Nucleus accumbens (tissue), 56 donors: ENCODE results near the gene IGSF9.

Experiments
- DNase-seq, 56 donors: peaks; one replicate each; lab custom pipeline; 2025; lab: John Stamatoyannopoulos, UW

Gene IGSF9

DNA sequence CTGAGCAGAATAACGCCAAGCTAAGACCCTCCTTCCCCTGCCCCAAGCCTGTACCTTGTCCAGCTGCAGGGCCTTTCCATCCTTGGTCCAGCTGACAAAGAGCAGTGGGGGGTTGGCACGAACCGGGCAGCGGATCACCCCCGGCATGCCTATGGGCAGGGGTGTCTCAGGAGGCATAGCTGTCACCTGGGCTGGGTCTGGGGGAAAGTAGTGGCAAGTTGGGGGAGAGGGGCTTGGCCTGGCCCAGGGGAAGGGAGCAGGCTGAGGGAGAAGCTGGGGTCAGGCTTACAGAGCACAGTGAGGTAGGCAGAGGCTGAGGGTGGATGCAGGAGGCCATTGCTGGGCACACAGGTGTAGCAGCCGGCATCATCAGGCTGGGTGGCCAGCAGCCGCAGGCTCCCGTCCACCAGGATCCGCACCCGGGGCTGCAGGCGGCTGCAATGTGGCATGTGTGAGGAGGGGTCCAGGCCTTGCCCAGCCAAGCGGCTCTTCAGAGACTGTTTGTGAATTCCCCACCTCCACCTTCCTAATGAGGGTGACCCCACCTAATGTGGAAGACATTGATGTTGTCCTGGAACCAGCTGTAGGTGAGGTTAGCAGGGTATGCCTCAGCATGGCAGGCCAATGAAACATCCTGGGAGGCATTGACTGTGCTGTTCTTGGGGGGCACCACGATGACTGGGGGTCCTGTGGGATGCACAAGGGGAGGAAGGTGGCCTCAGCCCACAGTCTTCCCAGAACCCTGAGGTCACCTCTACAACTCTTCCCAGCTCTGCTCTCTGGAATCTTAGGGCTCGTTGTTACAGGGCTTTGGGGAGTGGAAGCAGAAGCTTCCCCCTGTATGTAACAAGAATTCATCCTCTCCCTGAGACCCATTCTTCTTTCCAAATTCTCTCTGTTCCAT, 11.0 kb downstream of the IGSF9 start:
- no peak for DNase-seq

DNA sequence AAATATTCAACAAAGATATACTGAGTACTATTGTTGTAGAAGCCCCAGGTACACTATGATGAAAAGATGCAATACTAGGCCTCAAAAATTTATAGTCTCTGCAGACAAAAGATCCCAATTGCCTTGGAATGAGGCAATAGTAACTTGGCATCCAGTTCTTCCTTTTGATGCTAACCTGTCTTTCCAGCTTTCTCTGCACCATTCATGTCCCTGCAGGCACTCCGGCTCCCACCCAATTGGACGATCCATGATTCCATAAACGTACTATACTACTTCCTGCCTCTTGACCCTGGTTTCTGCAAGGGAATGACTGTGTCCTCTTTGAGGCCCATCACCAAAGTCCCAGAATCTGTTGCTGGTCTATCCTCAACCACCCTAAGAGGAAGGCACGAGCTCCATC, 12.1 kb downstream of the IGSF9 start:
- no peak for DNase-seq

DNA sequence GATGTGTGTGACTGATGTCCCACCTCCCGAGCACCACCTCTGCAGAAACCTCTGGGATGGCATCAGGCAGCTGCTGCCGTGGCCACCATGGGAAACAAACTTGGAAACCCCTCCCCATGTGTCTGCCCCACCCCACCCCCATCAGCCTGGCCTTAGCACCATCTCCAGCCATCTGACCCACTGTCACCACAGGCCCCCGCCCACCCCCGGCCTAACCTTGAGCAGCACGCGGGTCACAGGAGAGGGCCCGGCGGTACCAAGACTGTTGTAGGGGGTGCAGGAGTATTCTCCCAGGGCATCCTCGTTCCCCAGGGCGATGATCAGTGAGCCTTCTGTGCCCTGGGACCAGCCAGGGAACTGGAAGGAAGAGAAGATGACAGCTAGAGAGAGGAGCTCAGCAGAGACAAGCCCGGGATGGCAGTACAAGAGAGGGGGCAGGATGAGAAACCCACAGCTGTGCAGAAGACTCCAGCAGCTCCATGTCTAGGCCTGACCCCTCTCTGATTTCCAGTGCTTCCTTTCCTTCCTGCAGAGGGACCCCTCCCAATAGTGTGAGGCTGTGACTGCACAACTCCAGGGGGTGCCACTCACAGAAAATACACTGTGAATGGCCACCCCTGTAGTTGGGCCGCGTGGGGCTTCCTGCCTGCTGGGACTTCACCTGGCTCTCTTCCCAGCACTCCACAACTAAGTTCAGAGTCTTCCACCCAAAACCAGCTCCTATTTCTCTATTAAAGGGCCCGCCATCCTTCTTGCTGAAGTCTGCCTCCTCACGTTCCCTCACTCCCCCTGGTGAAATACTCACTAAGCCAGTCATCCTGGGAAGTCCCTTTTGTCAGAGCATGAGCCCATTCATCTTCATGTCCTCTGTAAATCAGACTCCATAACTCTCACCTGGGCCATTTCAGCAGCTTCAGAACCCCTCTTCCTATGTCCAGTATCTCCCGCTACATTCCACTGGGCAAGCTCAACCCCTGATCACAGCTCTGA, 12.8 kb downstream of the IGSF9 start:
- DNase-seq: no peak

DNA sequence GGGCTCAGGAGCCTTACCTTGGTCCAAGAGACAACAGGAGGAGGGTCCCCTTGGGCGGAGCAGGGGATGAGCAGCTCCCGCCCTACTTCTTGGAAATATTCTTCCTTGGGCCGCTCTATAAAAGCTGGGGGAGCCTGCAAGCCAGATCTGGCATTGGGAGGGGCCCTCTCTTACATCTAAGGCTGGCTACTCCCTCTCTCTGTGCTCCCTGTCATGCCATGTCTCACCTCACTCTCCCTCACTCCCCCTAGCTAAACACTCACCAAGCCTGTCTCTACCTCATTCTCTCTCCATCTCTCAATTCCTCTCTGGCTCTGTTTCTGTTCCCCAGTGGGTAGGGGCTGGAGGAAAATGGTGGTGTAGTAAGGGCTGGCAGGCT, 13.6 kb downstream of the IGSF9 start:
- no peak for DNase-seq

DNA sequence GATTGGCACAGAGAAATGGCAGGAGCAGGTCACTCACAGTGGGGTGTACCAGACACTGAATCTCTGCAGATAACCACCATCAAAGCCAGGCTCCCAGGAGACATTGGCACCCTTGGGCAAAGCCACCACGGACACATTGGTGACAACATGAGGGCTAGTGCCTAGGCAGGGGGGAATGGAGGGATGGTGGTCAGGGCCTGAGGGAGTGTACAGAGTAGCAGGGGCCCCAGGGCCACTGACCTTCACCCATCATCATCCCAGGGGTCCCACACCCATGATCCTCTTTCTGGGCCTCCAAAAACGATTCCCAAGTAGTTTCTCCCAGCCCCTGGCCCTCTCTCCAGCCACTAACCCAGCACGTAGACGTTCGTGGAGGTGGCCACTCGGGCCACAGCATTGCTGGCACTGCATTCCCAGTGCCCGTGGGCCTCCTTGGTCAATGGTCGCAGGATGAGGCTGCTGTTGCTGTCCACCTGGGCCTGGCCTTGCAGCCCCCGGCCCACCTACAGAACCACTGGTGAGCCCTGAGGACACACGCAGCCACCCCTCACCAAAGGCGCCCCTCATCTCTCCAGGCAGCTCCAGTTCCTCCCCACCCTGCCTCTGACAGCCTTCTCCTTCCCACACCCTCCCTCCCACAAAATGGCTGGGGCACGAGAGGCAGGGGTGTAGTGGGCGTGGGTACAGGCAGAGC, 14.2 kb downstream of the IGSF9 start:
- DNase-seq: no peak

DNA sequence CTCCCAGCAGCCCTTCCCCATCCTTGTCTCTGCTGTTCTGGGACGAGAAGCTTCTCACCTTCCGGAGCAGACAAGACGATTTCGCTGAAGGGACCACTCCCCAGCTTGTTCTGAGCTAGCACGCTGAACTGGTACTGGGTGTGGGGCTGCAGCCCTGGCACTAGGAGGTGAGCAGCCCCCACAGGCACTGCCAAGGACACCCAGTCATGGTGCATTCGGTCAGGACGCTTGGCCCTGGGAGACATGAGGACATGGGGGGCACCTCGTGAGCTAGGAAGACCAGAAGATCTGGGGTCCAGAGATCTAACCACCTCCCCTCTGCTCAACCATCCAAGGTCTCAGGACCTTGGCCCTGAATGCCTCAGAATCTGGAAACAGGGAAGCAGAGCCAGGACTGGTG, 14.8 kb downstream of the IGSF9 start:
- DNase-seq: no peak

DNA sequence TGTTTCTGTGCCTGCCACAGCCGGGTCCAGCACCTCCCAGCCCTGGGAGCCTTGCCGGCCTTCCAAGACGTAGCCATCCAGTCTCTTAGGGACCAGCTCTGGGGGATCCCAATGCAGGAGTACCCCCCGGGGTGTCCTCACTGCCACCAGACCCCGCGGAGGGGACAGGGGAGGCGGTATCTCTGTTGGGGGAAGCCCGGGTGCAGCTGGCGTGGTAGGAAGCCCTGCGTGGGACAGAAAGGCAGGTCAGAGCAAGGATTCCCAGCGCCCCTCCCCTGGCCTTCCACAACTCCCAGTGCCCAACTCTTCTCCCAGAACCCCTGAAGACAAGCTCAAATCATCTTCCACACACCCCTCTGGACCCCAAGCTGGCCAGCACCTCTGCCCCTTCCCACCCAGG, 15.2 kb downstream of the IGSF9 start:
- DNase-seq: no peak

DNA sequence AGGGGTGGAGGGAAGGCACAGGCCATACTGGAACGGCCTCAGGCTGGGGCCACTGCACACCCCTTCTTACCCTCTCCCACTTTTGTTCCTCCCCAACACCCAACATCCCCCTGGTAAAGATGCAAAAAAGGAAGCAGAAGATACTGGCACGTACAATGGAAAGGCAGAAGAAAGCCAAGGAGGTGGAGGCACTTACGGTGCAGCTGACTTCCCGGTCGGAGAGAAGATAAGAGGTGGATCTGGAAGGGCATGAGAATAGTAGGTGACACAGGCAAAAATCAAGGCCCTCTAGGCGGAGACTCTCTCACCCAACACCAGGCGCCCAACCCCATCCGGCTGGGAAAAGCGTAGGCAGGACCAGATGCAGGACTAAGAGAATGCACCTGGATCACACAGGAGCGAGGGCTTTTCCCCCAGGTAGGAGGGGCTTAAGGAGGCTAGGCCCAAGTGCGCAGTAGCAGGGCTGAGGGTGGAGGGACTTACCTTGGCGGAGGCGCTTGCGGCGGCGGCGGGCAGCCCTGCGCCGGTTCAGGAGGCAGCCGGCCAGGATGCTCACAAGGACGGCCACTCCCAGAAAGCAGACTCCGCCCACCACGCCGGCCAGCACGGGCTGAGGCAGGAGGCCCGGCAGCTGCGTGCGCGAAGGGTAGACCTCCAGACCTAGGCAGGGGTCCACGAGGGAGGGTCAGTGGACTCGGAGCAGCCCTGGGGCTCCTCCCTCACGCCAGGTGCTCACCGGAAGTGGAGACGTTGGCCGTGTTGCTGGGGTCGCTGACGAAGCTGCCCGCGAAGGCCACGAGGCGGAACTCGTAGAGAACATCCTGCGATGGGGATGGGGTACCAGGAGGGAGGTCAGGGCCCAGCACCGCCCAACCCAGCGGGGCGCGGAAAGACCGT, 16.0 kb downstream of the IGSF9 start:
- no peak for DNase-seq

DNA sequence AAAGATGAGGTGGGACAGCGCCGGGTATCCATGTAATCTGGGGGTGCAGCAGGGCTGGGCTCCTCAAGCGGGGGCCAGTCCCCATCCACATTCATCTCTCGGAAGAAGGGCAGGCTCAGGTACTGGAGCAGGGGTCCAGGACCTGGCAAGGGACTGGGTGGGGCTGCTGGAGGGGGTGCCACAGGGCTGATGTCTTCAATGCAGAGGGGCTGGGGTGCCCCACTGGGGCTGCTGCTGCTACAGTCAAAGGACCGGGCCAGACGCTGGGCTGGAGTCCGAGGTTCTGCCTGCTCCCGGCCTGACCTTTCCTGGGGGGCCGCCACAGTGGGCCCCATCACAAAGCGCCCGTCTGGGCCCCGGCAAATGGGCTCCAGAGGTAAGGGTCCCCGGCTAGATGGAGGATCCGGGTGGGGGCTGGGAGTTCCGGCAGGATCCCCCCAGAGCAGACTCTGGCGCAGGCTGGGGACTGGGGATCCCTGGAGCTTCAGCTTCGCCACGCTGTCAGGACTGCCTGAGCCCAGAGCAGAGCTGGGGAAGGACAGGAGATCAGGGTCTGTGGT, 16.8 kb downstream of the IGSF9 start:
- DNase-seq: no peak

DNA sequence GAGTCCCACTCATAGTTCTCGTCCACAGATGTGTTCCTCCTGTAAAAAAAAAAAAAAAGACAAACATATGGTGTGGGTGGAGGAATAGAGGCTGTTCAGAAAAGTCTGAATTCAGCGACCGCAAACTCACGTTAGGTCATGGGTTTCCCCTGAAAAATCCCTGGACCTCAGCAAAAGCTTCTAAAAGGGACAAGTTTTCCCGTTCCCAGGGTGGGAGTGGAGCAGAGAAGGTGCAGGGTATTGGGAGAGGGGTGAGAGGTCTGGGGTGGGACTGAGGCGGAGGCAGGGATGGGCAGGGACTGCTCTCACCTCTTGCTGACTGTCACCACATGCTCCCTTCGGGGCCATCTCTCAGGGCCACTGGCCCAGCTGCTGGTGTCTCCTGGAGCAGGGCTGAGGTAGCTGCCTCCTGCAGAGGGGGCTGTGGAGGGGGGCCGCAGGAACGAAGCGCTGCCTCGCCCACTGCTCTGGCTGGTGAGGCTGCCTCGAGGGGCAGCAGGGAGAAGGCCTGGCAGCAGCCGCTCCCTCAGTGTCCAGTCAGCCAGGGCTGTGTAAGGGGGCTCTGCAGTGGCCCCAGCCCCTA, 17.5 kb downstream of the IGSF9 start:
- DNase-seq: no peak

DNA sequence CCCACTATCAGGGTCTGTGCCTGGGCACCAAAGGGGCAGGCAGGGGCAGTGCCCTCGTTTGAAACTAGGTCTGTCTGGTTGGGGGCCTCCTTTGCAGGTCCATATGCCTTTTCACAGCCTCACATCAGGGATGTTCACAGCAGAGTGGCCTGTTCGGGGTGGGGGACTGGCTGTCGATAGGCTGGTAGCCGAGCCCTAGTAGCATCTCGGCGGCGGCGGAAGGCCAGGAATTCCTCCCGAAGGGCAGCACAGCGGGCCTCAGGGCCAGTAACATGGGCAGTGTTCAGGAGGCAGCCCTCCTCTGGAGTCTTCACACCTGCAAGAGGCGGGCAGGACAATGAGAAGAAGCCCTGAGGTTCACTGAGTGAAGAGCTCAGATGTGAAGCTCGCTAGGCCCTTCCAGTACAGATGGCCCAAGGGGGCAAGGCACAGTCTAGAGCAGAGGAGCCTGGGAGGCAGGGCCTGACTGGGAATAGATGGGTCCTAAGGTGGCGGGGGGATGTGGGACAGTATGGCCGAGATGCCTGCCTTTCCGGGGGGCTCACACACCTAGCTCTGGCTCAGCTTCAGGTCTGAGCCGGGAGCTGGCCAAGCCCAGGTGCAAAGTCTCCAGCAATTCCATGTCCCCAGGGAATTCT, 18.1 kb downstream of the IGSF9 start:
- DNase-seq: no peak

DNA sequence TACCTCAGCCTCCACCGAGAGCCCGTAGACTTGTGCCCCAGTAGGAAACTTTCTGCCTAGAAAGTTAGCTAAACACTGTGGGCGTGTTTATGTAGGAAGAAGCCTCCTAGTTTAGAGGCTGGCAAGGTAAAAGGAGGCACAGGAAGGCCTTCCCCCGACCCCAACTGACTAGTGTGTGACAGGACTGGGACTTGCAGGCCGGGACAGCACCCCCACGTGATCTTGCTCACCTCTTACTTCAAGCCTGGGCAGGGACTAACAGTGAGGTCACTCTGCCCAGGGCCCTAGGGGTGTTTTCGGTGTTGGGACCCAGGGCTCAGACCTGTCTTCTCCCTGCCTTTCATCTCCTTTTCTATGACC, 19.7 kb downstream of the IGSF9 start:
- DNase-seq: no peak

DNA sequence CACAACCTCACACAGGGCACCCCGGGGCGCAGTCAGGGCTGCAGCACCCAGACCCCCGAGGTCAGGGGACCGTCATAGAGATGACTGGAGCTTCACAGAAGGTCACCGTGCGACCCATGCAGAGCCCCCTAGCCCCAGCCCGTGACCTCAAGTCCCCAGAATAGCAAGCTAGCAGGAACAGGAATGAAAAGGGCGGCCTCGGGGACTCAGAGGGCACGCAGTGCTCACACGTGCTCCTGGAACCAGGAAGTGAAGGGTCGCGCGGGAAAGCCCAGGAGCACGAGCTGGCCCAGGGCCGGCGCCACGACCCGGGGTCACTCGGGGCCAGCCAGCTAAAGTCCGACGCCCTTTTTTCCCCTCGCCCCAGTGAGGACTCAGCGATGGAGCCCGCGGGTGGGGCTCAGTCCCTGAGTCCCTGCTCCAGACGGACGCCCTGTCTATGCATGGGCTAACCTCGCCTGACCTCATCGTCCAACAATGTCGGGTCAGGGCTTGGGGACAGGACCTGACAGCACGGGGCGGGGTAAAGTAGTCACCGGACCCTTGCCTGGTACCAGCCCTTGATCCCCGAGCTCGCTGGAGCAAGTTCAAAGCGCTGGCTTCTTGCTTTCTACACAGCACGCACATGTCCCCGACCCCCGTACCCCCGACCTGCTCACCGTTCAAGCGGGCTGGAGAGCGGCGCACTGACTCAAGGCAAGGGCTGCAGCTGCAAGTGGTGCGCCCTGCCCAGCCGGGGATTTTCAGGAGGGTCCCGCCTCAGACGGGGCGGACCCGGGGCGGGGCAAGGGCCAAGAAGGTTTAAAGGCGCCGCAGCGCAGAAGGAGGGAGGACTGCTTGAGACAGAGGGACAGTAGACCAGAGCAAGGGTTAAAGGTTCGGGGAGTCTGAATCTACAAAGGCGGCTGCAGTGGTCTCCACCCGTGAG, 20.4 kb downstream of the IGSF9 start, which contains the start of gene TAGLN2:
TAGLN2 (minus strand) TSS at position 717 of the 928 bp plus-strand sequence. CDS start 4,998 bp downstream, outside the sequence.
- peak in 50 of 56 donors; percentile 9 to 83 (median 38) for DNase-seq

DNA sequence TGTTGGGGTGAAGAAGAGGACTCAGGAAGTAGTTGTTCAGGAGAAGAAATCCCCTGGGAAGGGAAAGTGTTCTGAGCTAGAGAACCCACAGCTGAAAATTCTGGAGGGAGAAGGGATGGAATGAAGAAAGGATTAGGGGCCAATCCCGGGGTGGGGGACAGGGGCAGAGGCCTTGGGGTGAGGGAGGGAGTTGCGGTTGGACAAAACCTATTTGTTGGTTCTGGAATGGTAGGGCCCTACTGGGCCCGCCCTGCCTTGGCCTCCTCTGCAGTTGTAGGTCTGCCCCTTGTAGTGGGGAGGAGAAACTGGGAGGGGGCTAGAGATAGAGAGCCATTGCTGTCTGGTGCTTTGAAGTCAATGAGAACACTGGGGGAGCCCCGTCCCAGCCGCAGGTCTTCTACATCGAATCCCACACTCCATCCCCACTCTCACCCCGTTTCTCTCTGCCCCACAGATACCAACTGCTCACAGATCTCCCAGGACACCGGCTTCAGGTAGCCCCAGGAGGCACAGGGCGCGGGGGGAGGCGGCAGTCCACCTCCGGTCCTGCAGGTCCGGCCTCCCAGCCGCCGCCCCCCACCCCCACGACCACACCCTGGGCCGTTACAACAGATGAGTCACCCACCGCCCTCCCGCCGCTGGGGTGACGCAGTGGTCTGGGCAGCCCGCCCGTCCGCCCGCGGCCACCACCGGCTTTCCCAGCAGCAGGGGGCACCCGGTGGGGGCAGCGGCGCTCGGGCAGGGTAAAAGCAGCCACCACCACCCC, 21.2 kb downstream of the IGSF9 start:
- peak in 30 of 56 donors; percentile 14 to 89 (median 28) for DNase-seq

DNA sequence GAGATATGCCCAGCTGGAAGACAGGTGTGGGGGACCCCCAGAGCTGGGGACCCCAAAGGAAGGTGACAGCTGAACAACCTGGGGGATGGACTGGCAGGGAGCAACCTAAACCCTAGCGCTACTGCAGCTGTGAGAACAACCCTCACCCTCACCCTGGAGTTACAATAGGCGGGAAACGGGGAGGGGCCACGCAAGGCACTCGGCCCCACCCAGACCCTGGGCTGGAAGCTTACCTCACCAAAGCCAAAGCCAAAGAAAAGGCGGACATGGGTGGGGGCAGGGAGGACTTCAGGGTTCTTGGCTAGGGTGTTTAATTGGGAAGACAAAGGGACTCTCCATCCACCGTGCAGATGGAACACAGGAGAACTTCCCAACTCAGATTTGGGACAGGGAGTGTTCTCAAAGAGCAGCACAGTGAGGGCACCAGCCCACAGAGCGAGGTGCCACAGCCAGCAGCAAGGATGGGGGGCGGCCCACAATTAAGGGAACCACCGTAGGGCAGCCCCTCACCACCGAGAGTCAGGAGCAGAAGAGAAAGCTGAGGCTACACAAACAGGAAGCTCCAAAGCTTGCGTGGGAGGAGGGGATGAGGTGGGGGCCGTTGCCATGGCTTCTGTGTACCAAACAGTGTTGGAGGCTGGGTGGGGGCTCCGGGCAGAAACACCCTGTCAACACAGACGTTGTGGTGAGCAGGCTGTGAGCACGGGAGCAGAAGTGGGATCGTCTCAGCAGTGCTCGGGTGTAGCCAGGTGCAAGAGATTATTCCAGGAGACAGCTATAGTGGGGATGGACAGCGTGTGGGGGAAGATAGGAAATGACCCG, 22.0 kb downstream of the IGSF9 start:
- peak in 5 of 56 donors; percentile 2 to 30 (median 8) for DNase-seq
